Esophagus squamous epithelium (tissue), 4 donors: ENCODE measurements around the gene OSCAR.

Experiments
- CTCF ChIP-seq, 6 experiments: fragments of 450-650 bp in 4 of 6; fragments of 200-600 bp in 2 of 6; sonication (generic) in 2 of 6; IDR thresholded peaks; one replicate each; pipeline ENCODE4 v1.5.1; 2016 to 2019; ENCODE audit warnings: antibody characterized with exemption in 6 of 6, mild to moderate bottlenecking in 4 of 6, moderate library complexity in 4 of 6
- POLR2A ChIP-seq, 4 donors: fragments of 450-650 bp; IDR thresholded peaks; one replicate each; pipeline ENCODE4 v1.6.1; 2017; ENCODE audit warnings: antibody characterized with exemption in 4 of 4, mild to moderate bottlenecking in 4 of 4, moderate library complexity in 3 of 4

- no peak for TF ChIP-seq CTCF (IDR thresholded peaks at IDR 0.05)
- TF ChIP-seq POLR2A (IDR thresholded peaks at IDR 0.05) = no peak
Observed at GRCh38 chr19:54141356-54141755, 40.8 kb upstream of the OSCAR start.
